Measurements from ENCODE around the gene UBAP2.

Gene UBAP2

DNA sequence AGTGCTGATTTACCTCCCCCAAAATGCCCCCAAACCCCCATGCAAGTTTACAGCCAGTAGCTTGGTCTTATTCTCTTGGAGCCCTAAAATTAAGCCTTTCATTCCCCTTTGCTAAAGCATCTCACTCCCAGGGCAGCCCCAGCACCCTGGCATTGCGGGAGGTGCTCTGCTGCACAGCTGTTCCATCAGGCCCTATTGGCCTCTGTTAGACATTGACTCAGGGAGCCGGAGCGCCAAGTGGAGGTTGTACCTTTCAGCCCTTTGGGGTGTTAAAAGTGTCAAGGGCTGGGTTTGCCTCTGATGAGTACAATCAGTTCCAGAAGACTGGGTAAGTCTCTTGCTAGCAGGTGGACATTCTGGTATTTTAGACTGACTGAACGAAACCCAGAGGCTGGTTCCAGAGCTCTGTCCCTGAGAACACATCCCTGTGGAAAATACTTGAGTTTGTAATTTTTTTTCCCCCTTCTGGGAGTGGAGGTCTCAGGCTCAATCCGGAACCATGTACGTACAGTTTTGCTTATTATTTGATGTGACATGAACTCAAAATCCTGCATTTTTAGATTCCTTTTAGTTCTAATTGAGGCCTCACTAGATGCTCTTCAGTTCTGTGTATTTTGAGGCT, 129.3 kb downstream of the UBAP2 start:
- no peak for DNase-seq

DNA sequence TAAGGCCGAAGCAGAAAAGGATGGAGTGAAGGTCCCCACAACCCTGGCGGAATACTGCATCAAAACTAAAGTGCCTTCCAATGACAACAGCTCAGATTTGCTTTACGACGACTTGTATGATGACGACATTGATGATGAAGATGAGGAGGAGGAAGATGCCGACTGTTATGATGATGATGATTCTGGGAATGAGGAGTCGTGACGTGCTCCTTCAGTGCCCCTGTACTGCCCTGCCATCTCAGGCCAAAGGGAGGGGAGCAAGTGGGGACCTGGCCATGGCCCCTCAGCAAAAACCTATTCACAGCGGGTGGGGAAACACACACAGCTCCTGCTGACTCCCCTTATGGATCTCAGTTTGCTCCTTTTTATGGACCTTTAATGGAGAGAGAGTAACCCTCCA, 131.7 kb downstream of the UBAP2 start:
- no peak for DNase-seq

DNA sequence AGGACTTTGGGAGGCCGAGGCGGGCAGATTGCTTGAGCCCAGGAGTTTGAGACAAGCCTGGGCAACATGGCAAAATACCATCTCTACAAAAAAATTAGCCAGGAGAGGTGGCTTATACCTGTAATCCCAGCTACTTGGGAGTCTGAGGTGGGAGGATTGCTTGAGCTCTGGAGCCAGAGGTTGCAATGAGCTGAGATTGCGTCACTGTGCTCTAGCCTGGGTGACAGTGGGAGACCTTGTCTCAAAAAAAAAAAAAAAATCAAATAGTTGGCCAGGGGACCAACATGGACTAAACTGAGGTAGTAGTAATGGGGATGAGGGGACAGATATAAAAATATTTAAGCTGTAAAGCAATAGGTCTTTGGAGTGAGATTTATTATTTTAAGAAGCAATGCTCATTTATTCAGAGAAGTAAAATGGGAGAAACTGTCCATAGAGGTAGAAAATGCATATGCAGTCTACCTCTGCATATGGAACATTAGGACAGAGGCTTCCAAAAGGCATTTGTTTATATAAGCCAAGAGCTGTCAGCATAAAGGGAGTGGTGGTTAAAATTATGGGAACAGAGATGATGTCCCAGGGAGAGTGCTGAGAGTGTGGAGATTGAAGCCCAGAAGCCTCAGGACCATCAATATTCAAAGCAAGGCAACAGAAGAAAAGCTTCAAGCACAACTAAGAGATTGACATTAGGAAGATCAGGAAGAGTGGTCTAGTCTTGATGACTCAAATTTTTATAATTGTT, 133.6 kb downstream of the UBAP2 start:
- DNase-seq: no peak

DNA sequence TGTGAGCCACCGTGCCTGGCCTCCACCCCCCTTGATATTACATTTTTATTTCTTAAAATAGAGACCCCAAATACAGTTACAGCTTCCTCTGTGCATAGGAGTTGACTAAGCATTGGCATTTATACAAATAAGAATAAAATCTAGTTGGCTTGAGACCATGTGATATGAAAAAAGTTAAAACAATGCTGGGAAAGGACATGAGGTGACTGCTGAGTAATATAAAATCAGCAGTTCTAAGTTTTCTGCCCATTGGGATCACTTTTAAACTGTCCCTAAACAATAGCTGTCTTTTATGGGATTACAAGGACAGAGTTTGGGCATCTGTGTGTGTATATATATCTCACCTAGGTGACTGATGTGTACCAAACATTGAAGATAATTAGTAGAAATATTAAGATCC, 135.1 kb downstream of the UBAP2 start:
- no peak for DNase-seq

DNA sequence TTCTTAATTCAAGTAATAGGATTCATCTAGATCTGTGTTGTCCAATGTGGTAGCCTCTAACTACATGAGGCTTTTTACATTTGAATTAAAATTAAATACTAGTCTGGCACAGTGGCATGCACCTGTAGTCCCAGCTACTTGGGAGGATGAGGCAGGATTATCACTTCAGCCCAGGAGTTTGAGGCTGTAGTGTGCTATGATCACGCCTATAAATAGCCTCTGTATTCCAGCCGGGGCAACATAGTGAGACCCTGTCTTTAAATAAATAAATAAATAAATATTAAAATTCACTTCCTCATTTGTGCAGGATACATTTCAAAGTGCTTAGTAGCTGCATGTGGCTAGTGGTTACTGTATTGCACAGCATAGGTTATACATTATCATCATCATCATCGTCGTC, 139.9 kb downstream of the UBAP2 start:
- no peak for DNase-seq

- no peak for DNase-seq
Measured at GRCh38 chr9:33908114-33908513, 140.6 kb downstream of the UBAP2 start.

DNA sequence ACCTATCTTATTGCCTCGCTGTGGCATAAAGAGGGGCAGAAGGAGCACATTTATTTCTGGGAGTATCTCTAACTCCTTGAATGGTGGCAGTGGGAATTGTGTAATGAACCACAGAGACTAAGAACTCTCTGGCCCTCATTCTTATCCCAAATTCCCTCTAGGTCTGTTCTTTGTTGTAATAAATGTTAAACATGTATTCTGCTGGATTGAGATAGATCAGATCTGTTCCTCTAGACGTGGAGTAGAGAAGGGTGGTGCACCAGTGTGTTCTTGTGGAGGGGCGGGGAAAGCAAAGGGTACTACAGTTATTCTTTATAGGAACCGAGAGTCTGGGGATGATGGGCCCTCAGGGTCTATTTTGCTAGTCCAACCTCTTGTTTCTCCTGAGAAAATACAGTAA, 141.3 kb downstream of the UBAP2 start:
- DNase-seq: no peak

- DNase-seq: no peak
Measured at GRCh38 chr9:33906769-33907168, 141.9 kb downstream of the UBAP2 start.

- no peak for DNase-seq
Measured at GRCh38 chr9:33905137-33905536, 143.6 kb downstream of the UBAP2 start.

DNA sequence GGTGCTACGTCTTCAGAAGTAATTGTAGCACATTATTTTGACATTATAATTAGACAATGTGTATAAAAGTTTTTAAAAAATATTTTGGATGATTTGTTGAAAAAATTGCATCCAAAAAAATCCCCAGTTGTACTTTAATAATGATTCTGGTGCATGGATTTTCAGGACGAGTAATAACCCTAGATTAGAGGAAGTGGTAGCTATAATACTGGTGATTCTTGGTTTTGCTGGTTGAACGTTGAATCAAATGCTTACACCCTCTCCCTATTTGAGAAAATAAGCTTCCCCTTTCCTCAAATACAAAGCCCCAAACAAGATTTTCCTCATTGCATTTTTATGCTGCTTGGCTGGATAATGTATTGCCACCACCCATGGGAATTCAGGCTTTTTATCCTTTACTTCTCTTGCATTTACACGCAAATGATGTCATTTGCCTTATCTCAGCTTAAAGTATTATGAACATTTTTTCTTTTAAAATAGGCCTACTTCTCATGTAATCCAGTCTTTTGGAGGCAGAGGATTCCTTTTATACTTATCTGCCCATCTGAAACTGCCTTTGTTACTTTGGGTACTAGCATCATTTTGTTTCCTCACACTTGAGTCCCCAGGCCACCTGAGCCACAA, 145.4 kb downstream of the UBAP2 start:
- no peak for DNase-seq

GRCh38 chr9:33894316-33894715, 154.4 kb downstream of the UBAP2 start:
- no peak for DNase-seq

DNA sequence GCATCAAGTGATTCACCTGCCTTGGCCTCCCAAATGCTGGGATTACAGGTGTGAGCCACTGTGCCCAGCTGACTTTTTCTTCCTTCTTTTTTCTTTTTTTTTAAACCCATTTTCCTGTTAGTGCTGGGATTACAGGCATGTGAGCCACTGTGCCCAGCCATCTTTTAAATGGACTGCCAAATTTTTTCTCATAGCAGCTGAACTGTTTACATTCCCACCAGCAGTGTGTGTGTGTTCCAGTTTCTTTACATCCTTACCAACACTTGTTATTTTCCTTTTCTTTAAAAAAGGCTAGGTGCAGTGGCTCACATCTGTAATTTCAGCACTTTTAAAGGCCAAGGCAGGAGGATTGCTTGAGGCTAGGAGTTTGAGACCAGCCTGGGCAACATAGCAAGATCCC, 154.8 kb downstream of the UBAP2 start:
- DNase-seq: no peak

DNA sequence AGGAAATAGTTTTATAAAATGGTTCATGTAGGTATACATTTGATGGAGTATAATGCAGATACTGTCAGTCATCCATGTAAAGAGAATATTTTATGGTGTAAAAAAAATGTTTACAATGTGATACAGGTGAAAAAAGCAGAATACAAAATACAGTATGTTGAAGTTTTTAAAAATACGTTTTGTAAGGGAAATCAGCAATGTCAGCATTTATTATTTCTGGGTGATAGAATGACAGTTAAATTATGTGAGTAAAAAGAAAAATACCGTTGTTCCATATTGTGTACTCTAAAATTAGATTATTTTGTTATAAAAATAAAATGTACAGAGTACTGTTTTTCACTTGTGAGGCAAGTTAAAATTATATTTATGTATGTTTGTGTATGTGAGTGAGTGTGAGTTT, 162.7 kb downstream of the UBAP2 start:
- DNase-seq: no peak

GRCh38 chr9:33884856-33885701, 163.6 kb downstream of the UBAP2 start:
- DNase-seq: peak; percentile 2

DNA sequence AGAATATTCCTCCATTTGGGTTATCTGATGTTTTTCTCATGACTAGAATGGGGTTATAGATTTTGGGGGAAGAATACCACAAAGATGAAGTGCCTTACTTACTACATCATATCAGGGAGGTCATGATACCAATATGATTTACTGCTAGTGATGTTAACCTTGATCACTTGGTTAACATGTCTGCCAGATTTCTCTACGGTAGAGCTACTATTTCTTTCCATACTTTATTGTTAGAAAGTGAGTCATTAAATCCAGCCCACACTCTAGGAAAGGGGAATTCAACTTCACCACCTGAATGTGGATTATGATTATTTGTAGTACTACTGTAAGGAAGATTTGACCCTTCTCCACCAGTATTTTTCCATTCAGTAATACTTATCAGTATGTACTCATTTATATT, 167.1 kb downstream of the UBAP2 start:
- DNase-seq: peak; percentile 20

GRCh38 chr9:33880211-33881089, 168.2 kb downstream of the UBAP2 start:
- DNase-seq: no peak

- DNase-seq: no peak
Measured at GRCh38 chr9:33878691-33879366, 169.9 kb downstream of the UBAP2 start.

DNA sequence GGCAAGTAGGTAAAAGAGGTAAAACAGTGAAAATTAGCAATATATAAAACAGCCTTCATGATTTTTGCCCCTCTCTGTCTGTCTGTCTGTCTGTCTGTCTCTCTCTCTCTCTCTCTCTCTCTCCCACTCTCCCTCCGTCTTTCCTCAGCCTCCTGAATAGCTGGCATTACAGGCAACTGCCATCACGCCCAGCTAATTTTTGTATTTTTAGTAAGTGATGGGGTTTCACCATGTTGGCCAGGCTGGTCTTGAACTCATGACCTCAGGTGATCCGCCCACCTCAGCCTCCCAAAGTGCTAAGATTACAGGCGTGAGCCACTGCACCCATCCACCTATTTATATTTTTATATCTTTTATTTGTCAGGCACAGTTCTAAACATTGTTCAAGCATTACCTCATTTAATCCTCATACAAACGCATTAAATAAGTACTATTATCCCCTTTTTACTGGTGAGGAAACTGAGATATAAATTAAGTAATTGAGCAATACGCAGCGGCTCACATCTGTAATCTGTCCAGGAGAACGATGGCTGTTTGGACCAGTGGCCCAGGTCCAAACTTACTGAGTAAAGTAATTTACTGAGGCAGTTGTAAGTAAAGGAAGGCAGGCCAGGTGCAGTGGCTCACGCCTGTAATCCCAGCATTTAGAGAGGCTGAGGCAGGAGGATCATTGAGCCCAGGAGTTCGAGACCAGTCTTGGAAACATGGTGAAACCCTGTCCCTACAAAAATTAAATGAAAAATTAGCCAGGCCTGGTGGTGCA, 170.8 kb downstream of the UBAP2 start:
- no peak for DNase-seq

Data from HCEC 1CT (cell line).